Endothelial cell of umbilical vein (primary cell): ENCODE results near the gene GFAP. TPM values are rescaled to one million over a fixed set of nuclear protein-coding genes. Genes with fewer than 3 reads are reported as not detected.

Source experiments
- BruUV-seq: library from RNA; stranded (reverse); fragments of 400-500 nt; replicated peaks from 2 replicates; lab custom pipeline; 2021; lab: Mats Ljungman, UMichigan
- CTCF ChIA-PET: fragments of 300-600, 350-600 bp; sonication (Branson Sonifier 250); formaldehyde crosslinking; loops from one replicate; lab custom pipeline; 2021; ENCODE audit warnings: antibody characterized with exemption, inconsistent platforms; lab: Charles Lee
- POLR2A ChIA-PET: fragments of 300-600, 350-600 bp; sonication (Branson Sonifier 250); formaldehyde crosslinking; loops from one replicate; lab custom pipeline; 2021; ENCODE audit warnings: antibody characterized with exemption, inconsistent platforms; lab: Charles Lee
- DNase-seq: peaks from one replicate; pipeline ENCODE4 v3.0.0-alpha.2; 2011; ENCODE audit warnings: low read depth, low spot score
- FAIRE-seq: peaks from 2 replicates; lab custom pipeline; 2011; peaks lifted over from hg19 to GRCh38; lab: Jason Lieb, UNC
- H2AFZ ChIP-seq: 2 replicates; pipeline ENCODE4 v1.6.0; 2012; ENCODE audit warnings: low read depth, low read length, control low read depth, inconsistent platforms
- H3K27ac ChIP-seq: 2 replicates; pipeline ENCODE4 v1.5.1; 2011; ENCODE audit warnings: low read depth, mild to moderate bottlenecking, control low read depth, low read length, moderate library complexity; ENCODE audit not compliant: insufficient read depth
- H3K27me3 ChIP-seq, 2 experiments: 2 replicates each; pipeline versions ENCODE4 v1.6.0 to v1.6.1; 2011; ENCODE audit warnings: low read length in 2 of 2, mixed read lengths in 1 of 2; ENCODE audit not compliant: control insufficient read depth in 2 of 2, insufficient read depth in 2 of 2
- H3K36me3 ChIP-seq, 2 experiments: 2 replicates in 1 of 2; 3 replicates in 1 of 2; pipeline ENCODE4 v1.5.1; 2011; ENCODE audit warnings: low read length in 2 of 2, mild to moderate bottlenecking in 1 of 2, moderate library complexity in 1 of 2; ENCODE audit not compliant: control insufficient read depth in 2 of 2, insufficient read depth in 2 of 2; ENCODE audit errors: extremely low read depth in 1 of 2
- H3K4me1 ChIP-seq: 3 replicates; pipeline ENCODE4 v1.5.1; 2011; ENCODE audit warnings: mild to moderate bottlenecking, low read length; ENCODE audit not compliant: control insufficient read depth, insufficient read depth; ENCODE audit errors: extremely low read depth
- H3K4me2 ChIP-seq: 2 replicates; pipeline ENCODE4 v1.6.1; 2011; ENCODE audit warnings: low read length, control low read depth, mixed read lengths; ENCODE audit not compliant: insufficient read depth
- H3K4me3 ChIP-seq, 3 experiments: fragments of 200-600 bp in 1 of 3; sonication (generic), shearing (Covaris generic) in 1 of 3; replicated peaks in 1 of 3; 2 replicates each; pipeline ENCODE4 v1.5.1; 2011 to 2016; ENCODE audit warnings: control low read depth in 3 of 3, low read length in 3 of 3, mild to moderate bottlenecking in 2 of 3, inconsistent platforms in 1 of 3, low read depth in 1 of 3, moderate library complexity in 1 of 3; ENCODE audit not compliant: insufficient read depth in 1 of 3
- H3K79me2 ChIP-seq: 2 replicates; pipeline ENCODE4 v1.6.0; 2012; ENCODE audit warnings: low read length, inconsistent platforms; ENCODE audit not compliant: control insufficient read depth, insufficient read depth
- H3K9ac ChIP-seq: replicated peaks from 2 replicates; pipeline ENCODE3; 2011; ENCODE audit warnings: low read length, control low read depth; ENCODE audit not compliant: insufficient read depth; ENCODE audit errors: extremely low read depth
- H3K9me1 ChIP-seq: replicated peaks from 3 replicates; pipeline ENCODE4 v1.6.0; 2011; ENCODE audit warnings: mild to moderate bottlenecking, low read length; ENCODE audit not compliant: control insufficient read depth, insufficient read depth; ENCODE audit errors: extremely low read depth
- H3K9me3 ChIP-seq: replicated peaks from 2 replicates; pipeline ENCODE4 v1.5.1; 2012; ENCODE audit warnings: low read length, inconsistent platforms; ENCODE audit not compliant: control insufficient read depth, insufficient read depth
- H4K20me1 ChIP-seq: replicated peaks from 2 replicates; pipeline ENCODE3; 2011; ENCODE audit warnings: mild to moderate bottlenecking, low read length; ENCODE audit not compliant: control insufficient read depth, insufficient read depth; ENCODE audit errors: extremely low read depth
- EZH2 ChIP-seq: IDR thresholded peaks from 2 replicates; pipeline ENCODE4 v1.6.1; 2012; ENCODE audit warnings: borderline replicate concordance, low read depth, mild to moderate bottlenecking, moderate library complexity, low read length, inconsistent platforms; ENCODE audit not compliant: severe bottlenecking
- FOS ChIP-seq: IDR thresholded peaks from 2 replicates; pipeline ENCODE4 v1.6.1; 2011; ENCODE audit warnings: mild to moderate bottlenecking, low read length, moderate library complexity, borderline replicate concordance; ENCODE audit not compliant: insufficient read depth
- GATA2 ChIP-seq: IDR thresholded peaks from 2 replicates; pipeline ENCODE4 v1.7.0; 2011; ENCODE audit warnings: low read depth, mild to moderate bottlenecking, moderate library complexity, mixed read lengths, low read length; ENCODE audit not compliant: insufficient read length, insufficient read depth
- JUN ChIP-seq: IDR thresholded peaks from 2 replicates; pipeline ENCODE4 v1.6.1; 2011; ENCODE audit warnings: borderline replicate concordance, low read depth; ENCODE audit not compliant: insufficient read length, insufficient read depth
- MYC ChIP-seq: IDR thresholded peaks from one replicate; pipeline ENCODE4 v1.6.1; 2011; ENCODE audit warnings: mild to moderate bottlenecking, low read depth, low read length
- POLR2A ChIP-seq: IDR thresholded peaks from 2 replicates; pipeline ENCODE4 v1.6.1; 2012; ENCODE audit warnings: low read depth, mild to moderate bottlenecking, control low read depth, low read length
- POLR2AphosphoS5 ChIP-seq: IDR thresholded peaks from 2 replicates; pipeline ENCODE4 v1.6.1; 2012; ENCODE audit warnings: low read depth, mild to moderate bottlenecking, control low read depth, low read length, moderate library complexity; ENCODE audit not compliant: insufficient read depth
- dilution Hi-C: fragments of 300-500 bp; cut with MboI; formaldehyde crosslinking; loops from one replicate; pipeline ENCODE4 v1.15.0; 2019; ENCODE audit warnings: low sequenced_read_pairs; ENCODE audit not compliant: extremely low pct_ligation_motif_present
- intact Hi-C: fragments of 100-400 bp; cut with micrococcal nuclease; formaldehyde crosslinking; loops from one replicate; pipeline ENCODE4 v1.10.0; 2022
- polyA plus RNA-seq, 4 experiments: library from polyadenylated mRNA; depleted of rRNA in 3 of 4; stranded (reverse) in 3 of 4; unstranded in 1 of 4; fragments of >200 nt; gene quantifications; 2 replicates each; pipeline versions ENCODE4 v1.2.1 to v1.2.3, GENCODE V29; 2011 to 2012; ENCODE audit warnings: missing spikeins in 1 of 4
- total RNA-seq: library from RNA; stranded (reverse); gene quantifications from 2 replicates; pipeline ENCODE4 v1.2.3, GENCODE V29; 2021
- TF ChIP-seq, protein P1 (sequence below), 2 donors: IDR thresholded peaks; 1 replicate in 1 of 2; 2 replicates in 1 of 2; pipeline ENCODE4 v1.5.1; 2011; ENCODE audit warnings: low read length in 2 of 2, mild to moderate bottlenecking in 2 of 2, moderate library complexity in 2 of 2, control low read depth in 1 of 2, inconsistent platforms in 1 of 2, low read depth in 1 of 2; ENCODE audit not compliant: insufficient read depth in 1 of 2; ENCODE audit errors: extremely low read depth in 1 of 2
- TF ChIP-seq, protein P2 (sequence below): IDR thresholded peaks from 2 replicates; pipeline ENCODE4 v1.6.1; 2011; ENCODE audit not compliant: insufficient read depth, insufficient read length

Gene GFAP
- total and polyA plus RNA-seq, 2 donors (not counting 3 experiments of a cell fraction or from before 2014, with no cell fraction given), result 0.07 to 0.42 TPM

DNA sequence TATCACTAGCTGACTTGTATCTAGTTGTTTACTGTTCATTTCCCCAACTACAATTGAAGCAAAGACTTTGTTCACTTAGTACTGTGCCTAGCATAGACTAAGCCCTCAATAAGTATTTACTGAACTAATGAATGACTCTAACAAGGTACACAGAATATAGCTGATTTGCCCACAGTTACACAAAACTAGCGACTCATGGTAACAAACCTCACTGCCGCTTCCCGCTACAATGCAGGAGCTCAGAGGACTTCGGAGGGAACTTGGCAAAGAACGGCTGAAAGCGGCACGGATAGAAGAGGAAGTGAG, 16.6 kb downstream of the GFAP start:
- peaks cover 0 to 8% of the 10 kb centered on the region in 2 experiments for H3K36me3 ChIP-seq
- DNase-seq (no peak), FAIRE-seq (no peak)
- peak overlapping the region; percentile 98 for H3K9ac ChIP-seq
- BruUV-seq, result TSS peak; percentile 87
- peak overlapping the region; percentile 96 for H3K4me2 ChIP-seq
- H2AFZ ChIP-seq, result peak overlapping the region; percentile 50
- POLR2A ChIA-PET, result interaction anchor here (0.6 to 0.7 kb wide), 2 partner anchors 20 to 251 kb away, joined by 3 read pairs; no protein-coding TSS in a partner anchor
- peaks cover 37% of the 10 kb centered on the region for H3K4me1 ChIP-seq
- H3K27me3 ChIP-seq, result no peaks in the 10 kb centered on the region
- intact Hi-C loops (no loop called here), dilution Hi-C loops (no loop called here)
- H3K9me1 ChIP-seq, result no peaks in the 10 kb centered on the region
- peak overlapping the region; percentile 96 for H3K27ac ChIP-seq
- TF ChIP-seq FOS (no peak), MYC (no peak), POLR2A (no peak), GATA2 (no peak), POLR2AphosphoS5 (no peak), EZH2 (no peak), JUN (no peak)
- TF ChIP-seq, protein P1, sequence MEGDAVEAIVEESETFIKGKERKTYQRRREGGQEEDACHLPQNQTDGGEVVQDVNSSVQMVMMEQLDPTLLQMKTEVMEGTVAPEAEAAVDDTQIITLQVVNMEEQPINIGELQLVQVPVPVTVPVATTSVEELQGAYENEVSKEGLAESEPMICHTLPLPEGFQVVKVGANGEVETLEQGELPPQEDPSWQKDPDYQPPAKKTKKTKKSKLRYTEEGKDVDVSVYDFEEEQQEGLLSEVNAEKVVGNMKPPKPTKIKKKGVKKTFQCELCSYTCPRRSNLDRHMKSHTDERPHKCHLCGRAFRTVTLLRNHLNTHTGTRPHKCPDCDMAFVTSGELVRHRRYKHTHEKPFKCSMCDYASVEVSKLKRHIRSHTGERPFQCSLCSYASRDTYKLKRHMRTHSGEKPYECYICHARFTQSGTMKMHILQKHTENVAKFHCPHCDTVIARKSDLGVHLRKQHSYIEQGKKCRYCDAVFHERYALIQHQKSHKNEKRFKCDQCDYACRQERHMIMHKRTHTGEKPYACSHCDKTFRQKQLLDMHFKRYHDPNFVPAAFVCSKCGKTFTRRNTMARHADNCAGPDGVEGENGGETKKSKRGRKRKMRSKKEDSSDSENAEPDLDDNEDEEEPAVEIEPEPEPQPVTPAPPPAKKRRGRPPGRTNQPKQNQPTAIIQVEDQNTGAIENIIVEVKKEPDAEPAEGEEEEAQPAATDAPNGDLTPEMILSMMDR (IDR thresholded peaks at IDR 0.05; ENCODE audit: extremely low read depth in 1 of 2, insufficient read depth in 1 of 2, low read depth in 1 of 2, low read length in 2 of 2), result no peak
- TF ChIP-seq, protein P2, sequence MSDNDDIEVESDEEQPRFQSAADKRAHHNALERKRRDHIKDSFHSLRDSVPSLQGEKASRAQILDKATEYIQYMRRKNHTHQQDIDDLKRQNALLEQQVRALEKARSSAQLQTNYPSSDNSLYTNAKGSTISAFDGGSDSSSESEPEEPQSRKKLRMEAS, result no peak
- H3K9me3 ChIP-seq, result no peaks in the 10 kb centered on the region
- CTCF ChIA-PET, result interaction anchor here (0.6 to 6.2 kb wide), 10 partner anchors 9 to 518 kb away, joined by 3 to 94 read pairs (median 8); partner anchors contain the start of genes ACBD4 and GFAP
- no peaks in the 10 kb centered on the region for H4K20me1 ChIP-seq
- peaks cover 48% of the 10 kb centered on the region for H3K79me2 ChIP-seq
- peak overlapping the region; percentile 67 to 97 (median 73) for H3K4me3 ChIP-seq
